Liver (tissue), 9 donors: Measurements from ENCODE around the gene NPAS4. TPM values are rescaled to one million over a fixed set of nuclear protein-coding genes. Genes with fewer than 3 reads are reported as not detected.

Experiments
- DNase-seq: peaks from one replicate; pipeline ENCODE4 v3.0.0-alpha.2; 2017; ENCODE audit warnings: low spot score
- H3K27ac ChIP-seq, 2 donors: one replicate each; pipeline ENCODE4 v1.7.0; 2013; ENCODE audit warnings: inconsistent platforms in 2 of 2, low read length in 2 of 2, control low read depth in 1 of 2, low read depth in 1 of 2, mild to moderate bottlenecking in 1 of 2
- H3K27me3 ChIP-seq, 4 donors: one replicate each; pipeline versions ENCODE4 v1.6.1 to v1.7.0; 2013; ENCODE audit warnings: low read length in 3 of 4, inconsistent platforms in 1 of 4, mild to moderate bottlenecking in 1 of 4, moderate library complexity in 1 of 4; ENCODE audit not compliant: control insufficient read depth in 4 of 4, insufficient read depth in 4 of 4
- H3K36me3 ChIP-seq, 4 donors: one replicate each; pipeline versions ENCODE4 v1.6.1 to v1.7.0; 2013; ENCODE audit warnings: low read length in 3 of 4, mild to moderate bottlenecking in 3 of 4, low read depth in 1 of 4, moderate library complexity in 1 of 4; ENCODE audit not compliant: control insufficient read depth in 4 of 4, insufficient read depth in 3 of 4
- H3K4me1 ChIP-seq, 4 donors: one replicate each; pipeline versions ENCODE4 v1.6.1 to v1.7.0; 2013; ENCODE audit warnings: low read length in 3 of 4, mild to moderate bottlenecking in 3 of 4, moderate library complexity in 1 of 4; ENCODE audit not compliant: control insufficient read depth in 4 of 4, insufficient read depth in 4 of 4
- H3K4me3 ChIP-seq, 3 donors: one replicate each; pipeline versions ENCODE4 v1.6.1 to v1.7.0; 2013; ENCODE audit warnings: low read length in 3 of 3, control low read depth in 1 of 3, low read depth in 1 of 3, mild to moderate bottlenecking in 1 of 3
- H3K9ac ChIP-seq, 2 donors: one replicate each; pipeline ENCODE4 v1.7.0; 2013; ENCODE audit warnings: low read length in 2 of 2, mild to moderate bottlenecking in 2 of 2, moderate library complexity in 2 of 2, control low read depth in 1 of 2, low read depth in 1 of 2
- H3K9me3 ChIP-seq, 4 donors: one replicate each; pipeline versions ENCODE4 v1.6.1 to v1.7.0; 2013; ENCODE audit warnings: low read length in 3 of 4; ENCODE audit not compliant: control insufficient read depth in 4 of 4
- ATF3 ChIP-seq: IDR thresholded peaks from 2 replicates; pipeline ENCODE4 v1.6.1; 2016; ENCODE audit warnings: antibody characterized with exemption
- CTCF ChIP-seq: fragments of 150-350 bp; IDR thresholded peaks from 2 replicates; pipeline ENCODE4 v1.5.1; 2017; ENCODE audit warnings: improper control_type of control experiment, low read depth, low read length; ENCODE audit not compliant: missing input control
- EGR1 ChIP-seq, 2 donors: IDR thresholded peaks; 2 replicates each; pipeline ENCODE4 v1.6.1; 2016 to 2018; ENCODE audit warnings: antibody characterized with exemption in 2 of 2, low read depth in 2 of 2
- FOXA1 ChIP-seq: IDR thresholded peaks from 2 replicates; pipeline ENCODE4 v1.6.1; 2016; ENCODE audit warnings: antibody characterized with exemption
- FOXA2 ChIP-seq: IDR thresholded peaks from 2 replicates; pipeline ENCODE4 v1.6.1; 2016; ENCODE audit warnings: antibody characterized with exemption
- GABPA ChIP-seq, 2 donors: IDR thresholded peaks in 1 of 2; conservative IDR thresholded peaks in 1 of 2; 2 replicates each; pipeline ENCODE4 v1.6.1; 2016; ENCODE audit warnings: antibody characterized with exemption in 2 of 2, mild to moderate bottlenecking in 1 of 2, moderate library complexity in 1 of 2
- HNF4A ChIP-seq, 2 donors: conservative IDR thresholded peaks; 2 replicates each; pipeline ENCODE4 v1.6.1; 2016; ENCODE audit warnings: antibody characterized with exemption in 2 of 2, mild to moderate bottlenecking in 2 of 2
- HNF4G ChIP-seq: IDR thresholded peaks from 2 replicates; pipeline ENCODE4 v1.6.1; 2016; ENCODE audit warnings: antibody characterized with exemption
- JUND ChIP-seq, 2 donors: IDR thresholded peaks; 2 replicates each; pipeline ENCODE4 v1.6.1; 2016; ENCODE audit warnings: antibody characterized with exemption in 2 of 2
- MAX ChIP-seq: IDR thresholded peaks from 2 replicates; pipeline ENCODE4 v1.6.1; 2016; ENCODE audit warnings: antibody characterized with exemption
- NR2F2 ChIP-seq: IDR thresholded peaks from 2 replicates; pipeline ENCODE4 v1.6.1; 2016; ENCODE audit warnings: antibody characterized with exemption
- RAD21 ChIP-seq, 2 donors: IDR thresholded peaks; 2 replicates each; pipeline ENCODE4 v1.6.1; 2016; ENCODE audit warnings: antibody characterized with exemption in 2 of 2, mild to moderate bottlenecking in 2 of 2
- REST ChIP-seq: IDR thresholded peaks from 2 replicates; pipeline ENCODE4 v1.6.1; 2016; ENCODE audit warnings: antibody characterized with exemption, mild to moderate bottlenecking
- YY1 ChIP-seq: IDR thresholded peaks from 2 replicates; pipeline ENCODE4 v1.6.1; 2016; ENCODE audit warnings: antibody characterized with exemption, mild to moderate bottlenecking
- ZBTB33 ChIP-seq: IDR thresholded peaks from 2 replicates; pipeline ENCODE4 v1.6.1; 2016; ENCODE audit warnings: antibody characterized with exemption
- WGBS: extraction: QIAGEN DNeasy Blood & Tissue Kit; methylation state at CpG from one replicate; pipeline ENCODE4 v1.1.7; 2013; 5-methylcytosine and 5-hydroxymethylcytosine counted together
- polyA plus RNA-seq, 2 donors: library from polyadenylated mRNA; stranded (reverse) in 1 of 2; unstranded in 1 of 2; fragments of 200-250 nt in 1 of 2; fragments of >200 nt in 1 of 2; fragmentation: Nextera tagmentation in 1 of 2; extraction: Ambion mirVana in 1 of 2; gene quantifications; one replicate each; pipeline versions ENCODE4 v1.2.1 to v1.2.3, GENCODE V29; 2013 to 2015
- total RNA-seq, 2 donors: library from RNA; depleted of rRNA; stranded (reverse); fragments of >200 nt; gene quantifications; one replicate each; pipeline ENCODE4 v1.2.3, GENCODE V29; 2014
- donor health status: healthy.
- donor health status: healthy.
- donor health status: healthy.
- donor health status: healthy.
- donor health status: healthy.

The NPAS4 gene
- total and polyA plus RNA-seq, 4 donors = 0.01 TPM; not detected in 3

- no peak overlapping the region for H3K27ac ChIP-seq
Observed at GRCh38 chr11:66464916-66465315, 44.1 kb downstream of the NPAS4 start.

More at GRCh38 chr11:66464916-66465315, 44.1 kb downstream of the NPAS4 start:
- Histone ChIP-seq H3K4me1 (peaks cover 4 to 16% (median 10%) of the 10 kb centered on the region in 4 donors), H3K9ac (no peak overlapping the region), H3K4me3 (no peak overlapping the region), H3K36me3 (no peaks in the 10 kb centered on the region), H3K9me3 (no peaks in the 10 kb centered on the region), H3K27me3 (no peaks in the 10 kb centered on the region)
- no peak for TF ChIP-seq CTCF
- no peak for TF ChIP-seq ATF3
- TF ChIP-seq ZBTB33 = no peak
- no peak for TF ChIP-seq JUND (IDR thresholded peaks at IDR 0.05)
- TF ChIP-seq REST = no peak
- no peak for TF ChIP-seq RAD21 (IDR thresholded peaks at IDR 0.05)
- no peak for TF ChIP-seq EGR1 (IDR thresholded peaks at IDR 0.05; ENCODE audit: low read depth in 2 of 2)
- TF ChIP-seq FOXA1 = no peak
- no peak for TF ChIP-seq FOXA2
- TF ChIP-seq HNF4A (conservative IDR thresholded peaks at IDR 0.05) = no peak
- TF ChIP-seq YY1 = no peak
- no peak for TF ChIP-seq GABPA (IDR thresholded peaks at IDR 0.05 in 1 of 2, conservative IDR thresholded peaks at IDR 0.05 in 1 of 2)
- TF ChIP-seq MAX = no peak
- TF ChIP-seq NR2F2 = no peak
- TF ChIP-seq HNF4G = no peak
- DNase-seq = no peak
- 95% methylated on average over 1 of the region's 1 CpG for WGBS
